HepG2 (cell line): ENCODE measurements around the gene SLC13A3. TPM values are rescaled to one million over a fixed set of nuclear protein-coding genes. Genes with fewer than 3 reads are reported as not detected.
A peak's percentile ranks its signal among the peaks of the same experiment; 100 is the strongest.

ENCODE experiments used
- AKAP8 ChIP-seq: sonication (generic); formaldehyde crosslinking; IDR thresholded peaks from 2 replicates; pipeline ENCODE4 v1.5.1; 2020; ENCODE audit warnings: mild to moderate bottlenecking, missing genetic modification reagents
- FOSL2 ChIP-seq: sonication (generic); formaldehyde crosslinking; IDR thresholded peaks from 2 replicates; pipeline ENCODE4 v1.4.0; 2020; ENCODE audit warnings: missing genetic modification reagents
- FOXA1 ChIP-seq, 2 experiments: fragments of 450-650 bp in 1 of 2; sonication (generic) in 1 of 2; formaldehyde crosslinking in 1 of 2; IDR thresholded peaks; 2 replicates each; pipeline versions ENCODE4 v1.4.0 to v1.6.1; 2016 to 2020; ENCODE audit warnings: missing genetic modification reagents in 1 of 2
- JUNB ChIP-seq: sonication (generic); formaldehyde crosslinking; IDR thresholded peaks from 2 replicates; pipeline ENCODE4 v1.8.0; 2022; ENCODE audit warnings: missing genetic modification reagents, mild to moderate bottlenecking, borderline replicate concordance
- KLF12 ChIP-seq: sonication (generic); formaldehyde crosslinking; IDR thresholded peaks from 2 replicates; pipeline ENCODE4 v1.4.0; 2020; ENCODE audit warnings: missing genetic modification reagents, borderline replicate concordance
- MAZ ChIP-seq, 2 experiments: sonication (generic) in 1 of 2; formaldehyde crosslinking in 1 of 2; IDR thresholded peaks; 2 replicates each; pipeline versions ENCODE4 v1.5.0 to v1.6.1; 2012 to 2020; ENCODE audit warnings: low read depth in 2 of 2, mild to moderate bottlenecking in 2 of 2, borderline replicate concordance in 1 of 2, improper control_type of control experiment in 1 of 2, low read length in 1 of 2, missing genetic modification reagents in 1 of 2, moderate library complexity in 1 of 2
- RFXANK ChIP-seq: IDR thresholded peaks from 2 replicates; pipeline ENCODE4 v1.6.1; 2016
- RNF2 ChIP-seq: fragments of 450-650 bp; conservative IDR thresholded peaks from 2 replicates; pipeline ENCODE4 v1.6.1; 2016; ENCODE audit warnings: low read depth
- ZBTB10 ChIP-seq: sonication (generic); formaldehyde crosslinking; IDR thresholded peaks from 2 replicates; pipeline ENCODE4 v1.4.0; 2020; ENCODE audit warnings: missing genetic modification reagents, borderline replicate concordance
- ZNF432 ChIP-seq: sonication (generic); formaldehyde crosslinking; IDR thresholded peaks from 2 replicates; pipeline ENCODE4 v1.5.0; 2020; ENCODE audit warnings: missing genetic modification reagents, mild to moderate bottlenecking, borderline replicate concordance
- polyA plus RNA-seq, 8 experiments: library from polyadenylated mRNA; depleted of rRNA in 3 of 8; stranded (reverse) in 7 of 8; unstranded in 1 of 8; fragments of >200 nt; fragmentation: Illumina TruSeq in 4 of 8; extraction: Trizol in 4 of 8; gene quantifications; 2 replicates each; pipeline versions ENCODE4 v1.2.1 to v1.2.3, GENCODE V29; 2011 to 2016; ENCODE audit warnings: low read depth in 4 of 8, missing spikeins in 1 of 8, mixed read lengths in 1 of 8; ENCODE audit not compliant: insufficient read depth in 1 of 8
- total RNA-seq, 5 experiments: library from RNA; depleted of rRNA; stranded (reverse); fragments of >200 nt; fragmentation: Illumina TruSeq; extraction: Trizol; gene quantifications; 2 replicates each; pipeline ENCODE4 v1.2.3, GENCODE V29; 2016; ENCODE audit warnings: low read depth in 1 of 5
- TF ChIP-seq, protein P1 (sequence below): sonication (generic); formaldehyde crosslinking; IDR thresholded peaks from 2 replicates; pipeline ENCODE4 v1.9.0; 2022; ENCODE audit warnings: missing genetic modification reagents, mild to moderate bottlenecking, borderline replicate concordance
- TF ChIP-seq, protein P2 (sequence below): sonication (generic); formaldehyde crosslinking; IDR thresholded peaks from 2 replicates; pipeline ENCODE4 v1.5.1; 2020; ENCODE audit warnings: mild to moderate bottlenecking, missing genetic modification reagents, moderate library complexity

The SLC13A3 gene
- total and polyA plus RNA-seq, 2 of the 13 experiments (the other 11 are each of a cell fraction or from before 2014, with no cell fraction given): 66.5 to 76.0 TPM

DNA sequence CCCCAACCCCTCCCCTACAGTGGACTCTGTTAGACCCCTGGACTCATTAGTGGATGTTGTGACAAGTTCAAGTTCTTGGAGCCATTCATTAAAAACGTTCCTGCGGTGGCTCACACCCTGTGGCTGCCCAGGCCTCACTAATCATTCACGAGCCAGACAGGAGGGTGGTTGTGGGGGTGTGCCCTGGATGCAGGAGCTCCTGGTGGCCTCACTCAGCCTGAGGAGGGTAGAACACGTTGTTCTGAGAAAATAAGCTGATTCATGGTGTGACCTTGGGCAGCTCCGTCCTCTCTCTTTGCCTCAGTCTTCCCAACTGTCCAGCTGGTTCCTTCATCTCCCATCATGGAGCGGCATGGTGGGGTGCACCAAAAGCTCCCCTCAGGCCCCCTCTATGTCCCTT, 16.7 kb downstream of the SLC13A3 start (continued):
- TF ChIP-seq KLF12 (CRISPR knock-in tag): no peak
- no peak for TF ChIP-seq FOXA1 (IDR thresholded peaks at IDR 0.05)
- TF ChIP-seq FOXA1 (CRISPR knock-in tag; IDR thresholded peaks at IDR 0.05): no peak
- TF ChIP-seq RNF2: no peak
- no peak for TF ChIP-seq JUNB (CRISPR knock-in tag)
- TF ChIP-seq MAZ (IDR thresholded peaks at IDR 0.05; ENCODE audit: borderline replicate concordance, low read depth, low read length): no peak
- no peak for TF ChIP-seq MAZ (CRISPR knock-in tag; IDR thresholded peaks at IDR 0.05; ENCODE audit: low read depth)
- TF ChIP-seq RFXANK (CRISPR knock-in tag): no peak
- no peak for TF ChIP-seq FOSL2
- TF ChIP-seq AKAP8 (CRISPR knock-in tag): no peak
- TF ChIP-seq, protein P1, sequence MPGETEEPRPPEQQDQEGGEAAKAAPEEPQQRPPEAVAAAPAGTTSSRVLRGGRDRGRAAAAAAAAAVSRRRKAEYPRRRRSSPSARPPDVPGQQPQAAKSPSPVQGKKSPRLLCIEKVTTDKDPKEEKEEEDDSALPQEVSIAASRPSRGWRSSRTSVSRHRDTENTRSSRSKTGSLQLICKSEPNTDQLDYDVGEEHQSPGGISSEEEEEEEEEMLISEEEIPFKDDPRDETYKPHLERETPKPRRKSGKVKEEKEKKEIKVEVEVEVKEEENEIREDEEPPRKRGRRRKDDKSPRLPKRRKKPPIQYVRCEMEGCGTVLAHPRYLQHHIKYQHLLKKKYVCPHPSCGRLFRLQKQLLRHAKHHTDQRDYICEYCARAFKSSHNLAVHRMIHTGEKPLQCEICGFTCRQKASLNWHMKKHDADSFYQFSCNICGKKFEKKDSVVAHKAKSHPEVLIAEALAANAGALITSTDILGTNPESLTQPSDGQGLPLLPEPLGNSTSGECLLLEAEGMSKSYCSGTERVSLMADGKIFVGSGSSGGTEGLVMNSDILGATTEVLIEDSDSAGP (CRISPR knock-in tag): 0 out of 2 replicates have a peak, but pooled peaks have one; percentile 9
- TF ChIP-seq, protein P2, sequence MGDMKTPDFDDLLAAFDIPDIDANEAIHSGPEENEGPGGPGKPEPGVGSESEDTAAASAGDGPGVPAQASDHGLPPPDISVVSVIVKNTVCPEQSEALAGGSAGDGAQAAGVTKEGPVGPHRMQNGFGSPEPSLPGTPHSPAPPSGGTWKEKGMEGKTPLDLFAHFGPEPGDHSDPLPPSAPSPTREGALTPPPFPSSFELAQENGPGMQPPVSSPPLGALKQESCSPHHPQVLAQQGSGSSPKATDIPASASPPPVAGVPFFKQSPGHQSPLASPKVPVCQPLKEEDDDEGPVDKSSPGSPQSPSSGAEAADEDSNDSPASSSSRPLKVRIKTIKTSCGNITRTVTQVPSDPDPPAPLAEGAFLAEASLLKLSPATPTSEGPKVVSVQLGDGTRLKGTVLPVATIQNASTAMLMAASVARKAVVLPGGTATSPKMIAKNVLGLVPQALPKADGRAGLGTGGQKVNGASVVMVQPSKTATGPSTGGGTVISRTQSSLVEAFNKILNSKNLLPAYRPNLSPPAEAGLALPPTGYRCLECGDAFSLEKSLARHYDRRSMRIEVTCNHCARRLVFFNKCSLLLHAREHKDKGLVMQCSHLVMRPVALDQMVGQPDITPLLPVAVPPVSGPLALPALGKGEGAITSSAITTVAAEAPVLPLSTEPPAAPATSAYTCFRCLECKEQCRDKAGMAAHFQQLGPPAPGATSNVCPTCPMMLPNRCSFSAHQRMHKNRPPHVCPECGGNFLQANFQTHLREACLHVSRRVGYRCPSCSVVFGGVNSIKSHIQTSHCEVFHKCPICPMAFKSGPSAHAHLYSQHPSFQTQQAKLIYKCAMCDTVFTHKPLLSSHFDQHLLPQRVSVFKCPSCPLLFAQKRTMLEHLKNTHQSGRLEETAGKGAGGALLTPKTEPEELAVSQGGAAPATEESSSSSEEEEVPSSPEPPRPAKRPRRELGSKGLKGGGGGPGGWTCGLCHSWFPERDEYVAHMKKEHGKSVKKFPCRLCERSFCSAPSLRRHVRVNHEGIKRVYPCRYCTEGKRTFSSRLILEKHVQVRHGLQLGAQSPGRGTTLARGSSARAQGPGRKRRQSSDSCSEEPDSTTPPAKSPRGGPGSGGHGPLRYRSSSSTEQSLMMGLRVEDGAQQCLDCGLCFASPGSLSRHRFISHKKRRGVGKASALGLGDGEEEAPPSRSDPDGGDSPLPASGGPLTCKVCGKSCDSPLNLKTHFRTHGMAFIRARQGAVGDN (CRISPR knock-in tag): peak; percentile 43
- no peak for TF ChIP-seq ZNF432 (CRISPR knock-in tag)
- TF ChIP-seq ZBTB10 (CRISPR knock-in tag): no peak
